Stomach smooth muscle (tissue), 2 donors: ENCODE results near the gene ODAM.
"Not testable (repeated sequence)": the region's sequence is repeated elsewhere in the genome, so short reads cannot be mapped to it uniquely, and the experiment has no call there.

ENCODE experiments used
- H3K27ac ChIP-seq: one replicate; pipeline ENCODE4 v1.7.0; 2013; ENCODE audit warnings: mild to moderate bottlenecking, low read length, inconsistent platforms
- H3K27me3 ChIP-seq, 2 donors: one replicate each; pipeline ENCODE4 v1.7.0; 2013; ENCODE audit warnings: low read length in 2 of 2; ENCODE audit not compliant: insufficient read depth in 2 of 2, control insufficient read depth in 1 of 2
- H3K36me3 ChIP-seq, 2 donors: one replicate each; pipeline ENCODE4 v1.7.0; 2013; ENCODE audit warnings: low read length in 2 of 2; ENCODE audit not compliant: control insufficient read depth in 2 of 2, insufficient read depth in 2 of 2
- H3K4me1 ChIP-seq: one replicate; pipeline ENCODE4 v1.7.0; 2013; ENCODE audit warnings: low read length; ENCODE audit not compliant: control insufficient read depth, insufficient read depth
- H3K4me3 ChIP-seq, 2 donors: one replicate each; pipeline ENCODE4 v1.7.0; 2013; ENCODE audit warnings: low read length in 2 of 2
- H3K9ac ChIP-seq, 2 donors: one replicate each; pipeline ENCODE4 v1.7.0; 2013; ENCODE audit warnings: low read length in 2 of 2, mild to moderate bottlenecking in 1 of 2
- H3K9me3 ChIP-seq, 2 donors: one replicate each; pipeline ENCODE4 v1.7.0; 2013; ENCODE audit warnings: low read length in 2 of 2; ENCODE audit not compliant: control insufficient read depth in 2 of 2
- donor health status: healthy.
- donor health status: Pancreatic carcinoma.

The ODAM gene

DNA sequence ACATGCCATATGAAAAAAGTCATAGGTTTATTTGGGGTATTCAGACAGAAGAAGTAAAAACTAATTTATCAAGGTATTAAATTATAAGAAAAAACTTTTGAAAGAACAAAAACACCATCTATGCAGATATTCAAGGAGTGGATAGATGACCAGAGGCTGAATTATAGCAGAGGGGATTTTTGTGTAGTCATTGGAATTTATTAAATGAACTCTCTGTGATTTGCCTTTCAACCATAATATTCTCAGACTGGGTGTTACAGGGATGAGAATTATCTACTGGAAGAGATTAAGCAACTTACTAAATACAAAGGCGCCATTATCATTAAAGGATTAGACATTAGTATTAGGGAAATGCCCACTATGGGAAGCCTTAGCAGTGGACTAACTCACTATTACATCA is 21.0 kb downstream of the ODAM start:
- not testable (repeated sequence) for H3K27me3 ChIP-seq, H3K4me3 ChIP-seq, H3K27ac ChIP-seq

DNA sequence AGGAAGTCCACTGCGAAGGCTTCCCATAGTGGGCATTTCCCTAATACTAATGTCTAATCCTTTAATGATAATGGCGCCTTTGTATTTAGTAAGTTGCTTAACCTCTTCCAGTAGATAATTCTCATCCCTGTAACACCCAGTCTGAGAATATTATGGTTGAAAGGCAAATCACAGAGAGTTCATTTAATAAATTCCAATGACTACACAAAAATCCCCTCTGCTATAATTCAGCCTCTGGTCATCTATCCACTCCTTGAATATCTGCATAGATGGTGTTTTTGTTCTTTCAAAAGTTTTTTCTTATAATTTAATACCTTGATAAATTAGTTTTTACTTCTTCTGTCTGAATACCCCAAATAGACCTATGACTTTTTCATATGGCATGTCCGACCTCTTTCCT is 25.9 kb downstream of the ODAM start:
- not testable (repeated sequence) for H3K9ac ChIP-seq, H3K27ac ChIP-seq, H3K27me3 ChIP-seq, H3K9me3 ChIP-seq, H3K4me1 ChIP-seq, H3K4me3 ChIP-seq, H3K36me3 ChIP-seq

More for the DNA sequence above, 21.0 kb downstream of the ODAM start:
- not testable (repeated sequence) for H3K9ac ChIP-seq, H3K36me3 ChIP-seq, H3K9me3 ChIP-seq, H3K4me1 ChIP-seq

DNA sequence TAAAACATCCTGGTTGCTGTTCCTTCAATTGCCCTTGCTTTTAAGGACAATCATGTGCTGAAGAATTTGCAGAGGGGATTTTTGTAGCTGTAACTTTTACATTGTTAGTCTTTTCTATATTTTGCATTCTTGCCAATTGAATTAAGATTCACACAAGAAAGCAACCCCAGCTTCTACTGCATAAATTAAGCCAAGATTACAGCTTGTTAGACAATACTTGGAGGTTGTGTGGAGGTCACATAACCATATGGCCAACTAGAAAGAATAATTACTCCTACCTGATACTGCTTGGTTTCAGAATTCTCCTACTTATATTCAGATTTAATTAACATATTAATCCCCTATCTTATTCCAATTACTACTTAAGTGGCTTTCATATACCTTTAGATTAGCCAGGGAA is 26.3 kb downstream of the ODAM start:
- not testable (repeated sequence) for H3K9me3 ChIP-seq, H3K9ac ChIP-seq, H3K36me3 ChIP-seq, H3K4me1 ChIP-seq, H3K4me3 ChIP-seq, H3K27me3 ChIP-seq, H3K27ac ChIP-seq

DNA sequence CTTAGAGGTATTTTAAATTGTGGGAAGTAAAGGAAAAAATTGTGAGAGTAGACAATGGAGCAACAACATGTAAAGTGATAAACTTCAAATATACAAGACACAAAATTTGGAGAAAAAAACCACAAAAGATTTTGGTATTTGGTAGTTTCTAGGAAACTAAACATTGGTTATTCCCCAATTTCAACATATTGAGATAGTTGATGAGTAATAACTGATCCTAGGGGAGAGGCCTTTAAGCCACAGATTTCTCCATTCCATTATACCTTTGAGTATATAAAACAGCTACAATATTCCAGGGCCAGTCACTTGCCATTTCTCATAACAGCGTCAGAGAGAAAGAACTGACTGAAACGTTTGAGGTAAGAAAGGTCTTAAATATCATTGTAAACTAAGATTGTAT is 30.3 kb downstream of the ODAM start, which contains the start of gene FDCSP:
Gene FDCSP (plus strand): TSS at position 301 of the 400 bp plus-strand sequence. CDS start 5,071 bp downstream, outside the sequence.
- Histone ChIP-seq H3K4me1 (no peaks in the 10 kb centered on the region), H3K9ac (no peak within 1 kb of the TSS), H3K27me3 (no peaks in the 10 kb centered on the region), H3K36me3 (no peaks in the 10 kb centered on the region), H3K9me3 (no peaks in the 10 kb centered on the region), H3K27ac (no peak within 1 kb of the TSS), H3K4me3 (no peak within 1 kb of the TSS)

- H3K4me1 ChIP-seq = no peaks in the 10 kb centered on the region
- no peak overlapping the region for H3K4me3 ChIP-seq
- H3K36me3 ChIP-seq = no peaks in the 10 kb centered on the region
- no peaks in the 10 kb centered on the region for H3K27me3 ChIP-seq
- H3K9me3 ChIP-seq = no peaks in the 10 kb centered on the region
- H3K9ac ChIP-seq = no peak overlapping the region
- H3K27ac ChIP-seq = no peak overlapping the region
These were observed 40.6 kb downstream of the ODAM start for GRCh38 chr4:70236125-70236524.

- Histone ChIP-seq H3K27ac (no peak overlapping the region), H3K4me1 (no peaks in the 10 kb centered on the region), H3K9me3 (no peaks in the 10 kb centered on the region), H3K36me3 (no peaks in the 10 kb centered on the region), H3K9ac (no peak overlapping the region), H3K4me3 (no peak overlapping the region), H3K27me3 (no peaks in the 10 kb centered on the region)
These were observed 43.8 kb downstream of the ODAM start for GRCh38 chr4:70239131-70239883.

DNA sequence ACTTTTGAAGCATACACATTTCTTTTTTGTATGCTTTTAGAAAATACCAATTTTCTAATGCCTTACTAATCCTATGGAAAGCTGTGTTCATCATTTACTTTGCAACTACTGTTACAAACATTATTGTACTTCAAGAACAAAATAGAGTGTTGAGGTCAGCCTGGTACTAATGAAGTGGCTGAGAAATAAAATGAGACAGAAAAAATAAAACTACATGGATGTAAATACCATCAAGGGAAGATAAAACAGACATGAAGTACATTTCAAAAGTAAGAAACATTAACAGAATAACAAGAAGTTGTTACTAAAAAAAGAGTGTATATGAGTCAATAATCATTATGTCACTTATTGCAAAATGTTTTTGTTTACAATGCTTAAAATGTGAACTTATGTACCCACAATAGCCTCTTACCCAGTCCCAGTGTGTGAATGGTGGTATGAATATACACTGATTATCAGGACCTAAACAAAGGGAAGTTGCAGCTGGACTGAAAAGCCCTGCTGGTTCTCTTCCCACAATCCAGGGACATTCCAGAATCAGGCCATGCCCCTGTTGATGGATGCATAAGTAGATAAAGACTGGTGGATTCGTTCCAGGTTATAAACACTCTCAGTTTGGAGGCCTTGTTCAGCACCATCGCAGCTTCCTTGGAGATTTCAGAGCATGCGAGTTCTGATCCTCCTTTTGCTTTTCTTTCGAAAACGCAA is 44.5 kb downstream of the ODAM start:
- no peak overlapping the region for H3K4me3 ChIP-seq
- H3K4me1 ChIP-seq = no peaks in the 10 kb centered on the region
- no peaks in the 10 kb centered on the region for H3K27me3 ChIP-seq

DNA sequence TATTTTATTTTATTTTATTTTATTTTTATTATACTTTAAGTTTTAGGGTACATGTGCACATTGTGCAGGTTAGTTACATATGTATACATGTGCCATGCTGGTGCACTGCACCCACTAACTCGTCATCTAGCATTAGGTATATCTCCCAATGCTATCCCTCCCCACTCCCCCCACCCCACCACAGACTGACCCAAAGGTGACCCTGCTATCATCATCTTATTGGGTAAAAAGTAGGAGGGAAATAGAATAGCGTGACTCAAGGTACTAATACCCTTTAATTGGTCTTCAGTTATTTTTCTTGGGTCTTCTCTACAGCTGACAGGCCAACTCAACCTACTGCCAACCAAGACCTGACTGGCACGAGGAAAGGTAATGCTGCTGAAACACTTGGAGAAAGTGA is 46.8 kb downstream of the ODAM start, which contains the start of gene CSN3:
Gene CSN3 (plus strand): TSS at position 301 of the 400 bp plus-strand sequence. CDS start 2,223 bp downstream, outside the sequence.
- H3K9me3 ChIP-seq, H3K9ac ChIP-seq, H3K36me3 ChIP-seq, H3K27ac ChIP-seq, H3K4me1 ChIP-seq, H3K27me3 ChIP-seq, H3K4me3 ChIP-seq: not testable (repeated sequence)

More for the DNA sequence above, 44.5 kb downstream of the ODAM start:
- Histone ChIP-seq H3K36me3 (no peaks in the 10 kb centered on the region), H3K9me3 (no peaks in the 10 kb centered on the region), H3K9ac (no peak overlapping the region), H3K27ac (no peak overlapping the region)

DNA sequence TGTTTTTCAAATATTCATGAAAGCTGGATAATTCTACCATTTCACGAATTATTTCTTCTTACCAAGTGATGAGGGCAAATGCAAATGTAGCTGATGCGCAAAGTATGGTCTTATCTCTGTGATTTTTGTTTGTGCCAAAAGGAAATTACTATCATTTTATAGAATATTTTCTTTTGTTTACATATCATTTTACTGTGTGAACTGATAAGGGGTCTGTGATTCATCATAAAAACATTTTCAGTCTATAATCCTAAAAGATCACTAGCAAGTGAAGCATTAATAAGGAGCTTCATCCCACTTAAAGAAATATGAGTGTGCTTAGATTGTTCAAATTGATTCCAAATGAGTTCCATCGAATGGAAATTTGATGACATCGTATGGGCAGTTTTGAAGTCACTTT is 47.6 kb downstream of the ODAM start:
- H3K9ac ChIP-seq = no peak overlapping the region
- no peak overlapping the region for H3K27ac ChIP-seq
- no peak overlapping the region for H3K4me3 ChIP-seq
- H3K36me3 ChIP-seq = no peaks in the 10 kb centered on the region
- H3K9me3 ChIP-seq = no peaks in the 10 kb centered on the region
- H3K4me1 ChIP-seq = no peaks in the 10 kb centered on the region
- no peaks in the 10 kb centered on the region for H3K27me3 ChIP-seq

DNA sequence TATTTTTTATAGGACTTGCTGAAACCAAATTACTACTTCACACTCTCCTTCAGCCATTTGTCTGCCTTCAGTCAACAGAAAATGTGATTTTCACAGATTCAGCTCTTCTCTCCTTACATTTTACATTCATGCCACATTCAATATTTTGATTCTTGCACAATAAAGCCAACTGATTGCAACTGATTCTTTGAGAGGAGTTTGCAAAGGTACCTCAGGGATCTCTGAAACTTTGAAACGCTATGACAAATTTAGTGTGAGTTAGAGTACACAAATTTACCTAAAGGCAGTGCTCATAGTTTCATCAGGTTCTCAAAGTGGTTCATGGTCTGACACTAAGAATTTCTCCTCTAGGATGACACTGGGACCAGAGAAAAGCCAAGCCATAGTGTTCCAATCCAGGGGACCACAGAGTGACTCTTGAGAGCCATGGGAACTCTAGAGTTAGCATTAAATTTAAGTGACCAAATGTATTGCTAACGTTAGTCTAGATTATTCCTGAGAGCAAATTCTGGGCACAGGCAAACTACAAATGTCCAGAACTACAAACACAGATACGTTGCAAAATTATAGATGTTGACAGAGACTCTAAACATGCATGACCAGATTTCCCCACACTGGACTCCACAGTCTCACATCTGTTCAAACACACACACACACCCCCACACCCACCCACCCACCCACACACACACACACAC is 55.9 kb downstream of the ODAM start:
- H3K27ac ChIP-seq = no peak overlapping the region
- no peaks in the 10 kb centered on the region for H3K36me3 ChIP-seq
- no peaks in the 10 kb centered on the region for H3K27me3 ChIP-seq
- H3K9me3 ChIP-seq = no peaks in the 10 kb centered on the region
- no peaks in the 10 kb centered on the region for H3K4me1 ChIP-seq
- H3K9ac ChIP-seq = no peak overlapping the region
- H3K4me3 ChIP-seq = no peak overlapping the region
